Type B pancreatic cell (in vitro differentiated cells): ENCODE data around the gene SCNM1. TPM values are rescaled to one million over a fixed set of nuclear protein-coding genes. Genes with fewer than 3 reads are reported as not detected.

Experiments
- DNase-seq: peaks from one replicate; pipeline ENCODE4 v3.0.0; 2021; ENCODE audit warnings: mixed read lengths; ENCODE audit not compliant: unreplicated experiment; ENCODE audit errors: extremely low spot score
- H3K27ac Mint-ChIP-seq: 2 replicates; pipeline ENCODE4 v1.8.0; 2021; ENCODE audit warnings: mild to moderate bottlenecking, mixed read lengths
- H3K27me3 Mint-ChIP-seq: 2 replicates; pipeline ENCODE4 v1.8.0; 2021; ENCODE audit warnings: mixed read lengths
- H3K36me3 Mint-ChIP-seq: 2 replicates; pipeline ENCODE4 v1.8.0; 2021; ENCODE audit warnings: mixed read lengths
- H3K4me1 Mint-ChIP-seq: one replicate; pipeline ENCODE4 v1.8.0; 2021; ENCODE audit warnings: mixed read lengths; ENCODE audit not compliant: unreplicated experiment
- H3K4me3 Mint-ChIP-seq: 2 replicates; pipeline ENCODE4 v1.8.0; 2021; ENCODE audit warnings: mild to moderate bottlenecking, mixed read lengths
- H3K9me3 Mint-ChIP-seq: 2 replicates; pipeline ENCODE4 v1.8.0; 2021; ENCODE audit warnings: mixed read lengths
- total RNA-seq: library from RNA; stranded (reverse); gene quantifications from 2 replicates; pipeline ENCODE4 v1.2.1, GENCODE V29; 2021; ENCODE audit warnings: low replicate concordance
- TF ChIP-seq, protein P1 (sequence below): fragments of 200-600 bp; sonication (generic); conservative IDR thresholded peaks from 2 replicates; pipeline ENCODE4 v1.5.0; 2021; ENCODE audit warnings: antibody characterized with exemption, mild to moderate bottlenecking

Gene SCNM1
- total RNA-seq, 1 donor from 2014 or later: 39.3 TPM

DNA sequence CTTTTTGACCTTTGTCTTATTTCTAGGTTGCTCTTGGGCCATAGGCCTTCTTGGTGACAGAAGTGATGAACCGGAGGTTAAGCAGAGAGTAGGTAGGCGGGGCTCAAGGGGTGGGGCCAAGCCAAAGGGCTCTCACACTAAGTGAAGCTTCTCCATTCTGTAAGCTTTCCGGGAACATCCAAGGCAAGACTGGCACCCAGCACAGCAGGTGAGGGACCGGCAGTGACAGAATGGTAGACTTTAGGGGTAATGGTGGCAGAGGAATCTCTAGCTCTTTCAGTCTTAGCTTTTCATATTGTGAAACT lies 9.5 kb upstream of the SCNM1 start, which contains the start of gene TNFAIP8L2:
TSS of gene TNFAIP8L2 (plus strand) at position 135 of the 305 bp plus-strand sequence. CDS start 2,049 bp downstream, outside the sequence.
- Mint-ChIP-seq H3K4me1 (no peaks in the 10 kb centered on the region), H3K9me3 (no peaks in the 10 kb centered on the region), H3K4me3 (no peak within 1 kb of the TSS), H3K36me3 (peaks cover 9% of the 10 kb centered on the region), H3K27me3 (no peaks in the 10 kb centered on the region), H3K27ac (peak within 1 kb of the TSS; percentile 67)
- TF ChIP-seq, protein P1, sequence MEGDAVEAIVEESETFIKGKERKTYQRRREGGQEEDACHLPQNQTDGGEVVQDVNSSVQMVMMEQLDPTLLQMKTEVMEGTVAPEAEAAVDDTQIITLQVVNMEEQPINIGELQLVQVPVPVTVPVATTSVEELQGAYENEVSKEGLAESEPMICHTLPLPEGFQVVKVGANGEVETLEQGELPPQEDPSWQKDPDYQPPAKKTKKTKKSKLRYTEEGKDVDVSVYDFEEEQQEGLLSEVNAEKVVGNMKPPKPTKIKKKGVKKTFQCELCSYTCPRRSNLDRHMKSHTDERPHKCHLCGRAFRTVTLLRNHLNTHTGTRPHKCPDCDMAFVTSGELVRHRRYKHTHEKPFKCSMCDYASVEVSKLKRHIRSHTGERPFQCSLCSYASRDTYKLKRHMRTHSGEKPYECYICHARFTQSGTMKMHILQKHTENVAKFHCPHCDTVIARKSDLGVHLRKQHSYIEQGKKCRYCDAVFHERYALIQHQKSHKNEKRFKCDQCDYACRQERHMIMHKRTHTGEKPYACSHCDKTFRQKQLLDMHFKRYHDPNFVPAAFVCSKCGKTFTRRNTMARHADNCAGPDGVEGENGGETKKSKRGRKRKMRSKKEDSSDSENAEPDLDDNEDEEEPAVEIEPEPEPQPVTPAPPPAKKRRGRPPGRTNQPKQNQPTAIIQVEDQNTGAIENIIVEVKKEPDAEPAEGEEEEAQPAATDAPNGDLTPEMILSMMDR: no peak
- no peak for DNase-seq

DNA sequence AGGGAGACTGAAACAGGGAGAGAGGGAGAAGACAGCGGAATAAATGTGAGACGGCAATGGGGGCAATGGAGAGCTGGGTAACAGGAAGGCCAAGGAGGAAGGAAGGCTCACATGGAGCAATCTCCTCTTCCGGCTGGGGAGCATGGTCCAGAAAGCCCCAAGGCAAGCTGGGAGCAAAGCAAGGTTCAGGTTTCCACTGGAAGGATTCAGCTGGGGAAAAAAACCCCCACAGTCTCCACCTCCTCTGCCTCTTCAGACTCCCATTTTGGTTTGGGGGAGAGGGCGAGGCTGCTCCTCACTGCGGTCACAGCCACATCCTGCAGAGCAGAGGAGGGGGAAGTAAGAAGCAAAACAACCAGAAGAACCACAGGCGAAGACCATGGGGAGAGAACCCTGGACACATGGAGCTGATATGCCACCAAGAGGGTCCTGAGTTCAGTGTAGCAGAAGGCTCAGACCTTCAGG lies 8.8 kb upstream of the SCNM1 start:
- no peak for DNase-seq
- H3K4me3 Mint-ChIP-seq: no peak overlapping the region
- peaks cover 14% of the 10 kb centered on the region for H3K36me3 Mint-ChIP-seq
- H3K4me1 Mint-ChIP-seq: no peaks in the 10 kb centered on the region
- TF ChIP-seq, protein P1: no peak
- H3K27ac Mint-ChIP-seq: no peak overlapping the region
- no peaks in the 10 kb centered on the region for H3K27me3 Mint-ChIP-seq
- H3K9me3 Mint-ChIP-seq: no peaks in the 10 kb centered on the region

DNA sequence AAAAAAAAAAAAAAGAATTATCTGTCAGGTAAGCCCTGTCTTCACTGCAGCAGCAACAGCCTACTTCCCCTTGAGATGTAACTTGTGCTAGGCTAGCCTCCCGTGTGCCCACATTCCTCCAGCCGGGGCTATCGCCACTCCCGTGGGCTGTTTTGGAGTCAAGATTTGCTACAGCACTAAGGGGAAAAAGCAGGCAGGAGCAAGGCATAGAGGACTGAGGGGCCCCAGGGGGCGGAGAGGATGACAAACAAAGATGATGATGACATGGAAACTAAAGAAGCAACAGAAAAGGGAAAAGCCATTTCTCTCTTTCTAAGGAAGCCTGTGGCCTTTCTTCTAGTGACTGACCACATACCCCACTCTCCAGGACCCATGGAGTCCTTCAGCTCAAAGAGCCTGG lies 7.6 kb upstream of the SCNM1 start:
- Mint-ChIP-seq H3K27ac (no peak overlapping the region), H3K4me1 (no peaks in the 10 kb centered on the region), H3K27me3 (no peaks in the 10 kb centered on the region), H3K9me3 (no peaks in the 10 kb centered on the region), H3K36me3 (peaks cover 14% of the 10 kb centered on the region), H3K4me3 (no peak overlapping the region)
- no peak for DNase-seq
- TF ChIP-seq, protein P1: no peak

DNA sequence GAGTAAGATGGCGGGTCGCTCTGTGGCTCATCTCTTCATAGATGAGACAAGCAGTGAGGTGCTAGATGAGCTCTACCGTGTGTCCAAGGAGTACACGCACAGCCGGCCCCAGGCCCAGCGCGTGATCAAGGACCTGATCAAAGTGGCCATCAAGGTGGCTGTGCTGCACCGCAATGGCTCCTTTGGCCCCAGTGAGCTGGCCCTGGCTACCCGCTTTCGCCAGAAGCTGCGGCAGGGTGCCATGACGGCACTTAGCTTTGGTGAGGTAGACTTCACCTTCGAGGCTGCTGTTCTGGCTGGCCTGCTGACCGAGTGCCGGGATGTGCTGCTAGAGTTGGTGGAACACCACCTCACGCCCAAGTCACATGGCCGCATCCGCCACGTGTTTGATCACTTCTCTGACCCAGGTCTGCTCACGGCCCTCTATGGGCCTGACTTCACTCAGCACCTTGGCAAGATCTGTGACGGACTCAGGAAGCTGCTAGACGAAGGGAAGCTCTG lies 7.1 kb upstream of the SCNM1 start:
- Mint-ChIP-seq H3K27me3 (no peaks in the 10 kb centered on the region), H3K27ac (no peak overlapping the region), H3K9me3 (no peaks in the 10 kb centered on the region)

DNA sequence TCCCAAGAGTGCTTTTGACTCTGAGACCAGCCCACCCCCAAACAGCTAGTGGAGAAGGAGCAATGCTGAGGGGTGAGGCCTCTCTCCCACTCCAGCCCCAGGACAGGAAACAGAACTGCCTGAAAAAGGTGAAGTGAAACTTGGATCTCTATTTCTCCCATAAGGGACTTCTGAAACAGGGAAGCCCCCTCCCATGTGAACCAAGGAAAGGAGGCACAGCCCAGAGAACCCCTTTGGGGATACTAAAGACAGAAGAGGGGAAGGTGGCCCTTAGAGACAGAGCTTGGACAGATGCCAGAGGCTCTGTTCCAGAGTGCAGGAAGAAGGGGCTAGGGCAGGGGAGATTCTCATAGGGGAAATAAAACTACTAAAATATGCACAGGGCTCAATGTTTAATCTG lies 6.6 kb upstream of the SCNM1 start:
- no peak for DNase-seq
- Mint-ChIP-seq H3K27ac (no peak overlapping the region), H3K36me3 (peaks cover 14% of the 10 kb centered on the region), H3K27me3 (no peaks in the 10 kb centered on the region), H3K4me3 (no peak overlapping the region), H3K4me1 (peaks cover 2% of the 10 kb centered on the region), H3K9me3 (no peaks in the 10 kb centered on the region)
- TF ChIP-seq, protein P1: no peak

More for the DNA sequence above, 7.1 kb upstream of the SCNM1 start:
- Mint-ChIP-seq H3K4me1 (no peaks in the 10 kb centered on the region), H3K36me3 (peaks cover 14% of the 10 kb centered on the region), H3K4me3 (no peak overlapping the region)
- DNase-seq: no peak
- TF ChIP-seq, protein P1: no peak
